Fibroblast of lung (primary cell): ENCODE data around the gene ZNF516. TPM values are rescaled to one million over a fixed set of nuclear protein-coding genes. Genes with fewer than 3 reads are reported as not detected.

Source experiments
- DNase-seq, 2 donors: peaks; one replicate each; pipeline versions ENCODE4 v3.0.0 to v3.0.0-alpha.2; 2010; ENCODE audit warnings: low read depth in 2 of 2
- H2AFZ ChIP-seq: 2 replicates; pipeline ENCODE4 v1.5.1; 2012; ENCODE audit warnings: low read length, control low read depth, inconsistent platforms
- H3K27ac ChIP-seq: 2 replicates; pipeline ENCODE4 v1.5.1; 2011; ENCODE audit warnings: low read length, control low read depth; ENCODE audit not compliant: insufficient read depth
- H3K27me3 ChIP-seq: 2 replicates; pipeline ENCODE4 v1.5.1; 2011; ENCODE audit warnings: mild to moderate bottlenecking, low read length; ENCODE audit not compliant: control insufficient read depth, insufficient read depth
- H3K36me3 ChIP-seq: 2 replicates; pipeline ENCODE4 v1.5.1; 2011; ENCODE audit warnings: low read length; ENCODE audit not compliant: control insufficient read depth, insufficient read depth
- H3K4me1 ChIP-seq: 2 replicates; pipeline ENCODE4 v1.5.1; 2011; ENCODE audit warnings: low read length; ENCODE audit not compliant: control insufficient read depth, insufficient read depth; ENCODE audit errors: extremely low read depth
- H3K4me2 ChIP-seq: 2 replicates; pipeline ENCODE4 v1.5.1; 2011; ENCODE audit warnings: low read length, control low read depth; ENCODE audit not compliant: insufficient read depth; ENCODE audit errors: extremely low read depth
- H3K4me3 ChIP-seq, 4 experiments: fragments of 200-600 bp in 1 of 4; sonication (generic) in 1 of 4; replicated peaks in 1 of 4; 2 replicates each; pipeline ENCODE4 v1.5.1; 2011 to 2016; ENCODE audit warnings: low read length in 4 of 4, low read depth in 3 of 4, mild to moderate bottlenecking in 3 of 4, control low read depth in 2 of 4, inconsistent platforms in 1 of 4, mixed read lengths in 1 of 4; ENCODE audit not compliant: insufficient read depth in 1 of 4; ENCODE audit errors: control extremely low read depth in 1 of 4
- H3K79me2 ChIP-seq: 2 replicates; pipeline ENCODE4 v1.5.1; 2012; ENCODE audit warnings: mild to moderate bottlenecking, low read length, inconsistent platforms; ENCODE audit not compliant: control insufficient read depth, insufficient read depth
- H3K9ac ChIP-seq: 2 replicates; pipeline ENCODE4 v1.5.1; 2011; ENCODE audit warnings: mild to moderate bottlenecking, low read length, control low read depth; ENCODE audit not compliant: insufficient read depth
- H3K9me3 ChIP-seq: 2 replicates; pipeline ENCODE4 v1.5.1; 2012; ENCODE audit warnings: low read depth, low read length; ENCODE audit not compliant: control insufficient read depth, insufficient read depth
- H4K20me1 ChIP-seq: 2 replicates; pipeline ENCODE4 v1.5.1; 2011; ENCODE audit warnings: low read length; ENCODE audit not compliant: control insufficient read depth, insufficient read depth; ENCODE audit errors: extremely low read depth
- CTCF ChIP-seq, 2 donors: IDR thresholded peaks in 1 of 2; conservative IDR thresholded peaks in 1 of 2; 1 replicate in 1 of 2; 2 replicates in 1 of 2; pipeline ENCODE4 v1.5.1; 2011 to 2012; ENCODE audit warnings: low read length in 2 of 2, control low read depth in 1 of 2, inconsistent platforms in 1 of 2, low read depth in 1 of 2, mild to moderate bottlenecking in 1 of 2
- EZH2 ChIP-seq: IDR thresholded peaks from 2 replicates; pipeline ENCODE4 v1.5.1; 2012; ENCODE audit warnings: low read length, control low read depth, mild to moderate bottlenecking; ENCODE audit errors: missing control alignments
- polyA plus RNA-seq, 2 donors: library from polyadenylated mRNA; depleted of rRNA in 1 of 2; stranded (reverse) in 1 of 2; unstranded in 1 of 2; fragments of >200 nt; gene quantifications; 2 replicates each; pipeline ENCODE4 v1.2.1, GENCODE V29; 2011 to 2012; ENCODE audit warnings: missing spikeins in 1 of 2
- total RNA-seq: library from RNA; depleted of rRNA; stranded (reverse); fragments of >200 nt; gene quantifications from 2 replicates; pipeline ENCODE4 v1.2.1, GENCODE V29; 2014

ZNF516 gene
- total and polyA plus RNA-seq, 2 donors (not counting 1 experiment from before 2014, with no cell fraction given), result 7.9 to 32.7 TPM

- Histone ChIP-seq H3K9me3 (no peaks in the 10 kb centered on the region), H3K36me3 (peaks cover 5% of the 10 kb centered on the region), H3K27me3 (no peaks in the 10 kb centered on the region), H2AFZ (no peak overlapping the region), H3K79me2 (peaks cover 77% of the 10 kb centered on the region), H3K9ac (no peak overlapping the region), H4K20me1 (no peaks in the 10 kb centered on the region), H3K27ac (peak overlapping the region; percentile 83), H3K4me2 (peak overlapping the region; percentile 33), H3K4me1 (peaks cover 33% of the 10 kb centered on the region), H3K4me3 (no peak overlapping the region)
- peak in 1 of 2 donors; percentile 51 for DNase-seq
- TF ChIP-seq CTCF (conservative IDR thresholded peaks at IDR 0.05 in 1 of 2, IDR thresholded peaks at IDR 0.05 in 1 of 2; ENCODE audit: low read depth in 1 of 2, low read length in 2 of 2), result no peak
- TF ChIP-seq EZH2, result no peak
Measured at GRCh38 chr18:76447258-76447890, 47.7 kb downstream of the ZNF516 start.

GRCh38 chr18:76446321-76447257, 48.5 kb downstream of the ZNF516 start:
- H4K20me1 ChIP-seq, result no peaks in the 10 kb centered on the region
- peaks cover 31% of the 10 kb centered on the region for H3K4me1 ChIP-seq
- peak overlapping the region; percentile 33 for H3K4me2 ChIP-seq
- H3K79me2 ChIP-seq, result peaks cover 70% of the 10 kb centered on the region
- H2AFZ ChIP-seq, result no peak overlapping the region
- no peak for TF ChIP-seq EZH2
- TF ChIP-seq CTCF (conservative IDR thresholded peaks at IDR 0.05 in 1 of 2, IDR thresholded peaks at IDR 0.05 in 1 of 2; ENCODE audit: low read depth in 1 of 2, low read length in 2 of 2), result no peak
- no peaks in the 10 kb centered on the region for H3K9me3 ChIP-seq
- H3K27me3 ChIP-seq, result no peaks in the 10 kb centered on the region
- no peak for DNase-seq
- peaks cover 11% of the 10 kb centered on the region for H3K36me3 ChIP-seq
- H3K27ac ChIP-seq, result peak overlapping the region; percentile 83
- H3K9ac ChIP-seq, result no peak overlapping the region
- no peak overlapping the region for H3K4me3 ChIP-seq

- H4K20me1 ChIP-seq, result no peaks in the 10 kb centered on the region
- peak overlapping the region; percentile 83 for H3K27ac ChIP-seq
- peak overlapping the region in 1 of 4 experiments; percentile 19 for H3K4me3 ChIP-seq
- H3K4me1 ChIP-seq, result peaks cover 28% of the 10 kb centered on the region
- no peaks in the 10 kb centered on the region for H3K27me3 ChIP-seq
- H3K9me3 ChIP-seq, result no peaks in the 10 kb centered on the region
- no peak overlapping the region for H2AFZ ChIP-seq
- H3K79me2 ChIP-seq, result peaks cover 62% of the 10 kb centered on the region
- H3K9ac ChIP-seq, result peak overlapping the region; percentile 41
- peak overlapping the region; percentile 72 for H3K4me2 ChIP-seq
- TF ChIP-seq EZH2 (no peak), CTCF (conservative IDR thresholded peaks at IDR 0.05 in 1 of 2, IDR thresholded peaks at IDR 0.05 in 1 of 2; ENCODE audit: low read depth in 1 of 2, low read length in 2 of 2) (no peak)
- no peak for DNase-seq
- peaks cover 16% of the 10 kb centered on the region for H3K36me3 ChIP-seq
Measured at GRCh38 chr18:76445741-76446232, 49.3 kb downstream of the ZNF516 start.
